Cardiac muscle cell (in vitro differentiated cells and primary cell): ENCODE measurements around the gene SEMA5B. TPM values are rescaled to one million over a fixed set of nuclear protein-coding genes. Genes with fewer than 3 reads are reported as not detected.

ENCODE experiments used
- DNase-seq, 2 donors: peaks; one replicate each; pipeline versions ENCODE4 v3.0.0 to v3.0.0-alpha.2; 2010 to 2017; ENCODE audit warnings: low read depth in 1 of 2, low spot score in 1 of 2
- H3K27ac ChIP-seq: fragments of 200-600 bp; sonication (generic); 2 replicates; pipeline ENCODE4 v1.5.1; 2016
- H3K27me3 ChIP-seq: fragments of 200-600 bp; sonication (generic); 2 replicates; pipeline ENCODE4 v1.6.0; 2016; ENCODE audit warnings: control low read depth
- H3K36me3 ChIP-seq: fragments of 200-600 bp; sonication (generic); 2 replicates; pipeline ENCODE4 v1.5.1; 2016; ENCODE audit warnings: control low read depth
- H3K4me1 ChIP-seq: fragments of 200-600 bp; sonication (generic); 2 replicates; pipeline ENCODE4 v1.8.1; 2017; ENCODE audit warnings: low read depth, mild to moderate bottlenecking, mixed run types
- H3K4me3 ChIP-seq: fragments of 200-600 bp; sonication (generic); 2 replicates; pipeline ENCODE4 v1.5.1; 2016; ENCODE audit warnings: mild to moderate bottlenecking
- H3K9me3 ChIP-seq: fragments of 200-600 bp; sonication (generic); 2 replicates; pipeline ENCODE4 v1.5.1; 2017; ENCODE audit warnings: low read depth, mild to moderate bottlenecking, control low read depth
- polyA plus RNA-seq: library from polyadenylated mRNA; unstranded; fragments of >200 nt; fragmentation: Nextera tagmentation; extraction: Ambion mirVana; gene quantifications from 2 replicates; pipeline ENCODE4 v1.2.1, GENCODE V29; 2016
- total RNA-seq: library from RNA; depleted of rRNA; stranded (reverse); fragments of >200 nt; gene quantifications from 2 replicates; pipeline ENCODE4 v1.2.3, GENCODE V29; 2016
- TF ChIP-seq, protein P1 (sequence below): IDR thresholded peaks from 2 replicates; pipeline ENCODE4 v1.5.1; 2012; ENCODE audit warnings: low read depth, mild to moderate bottlenecking, low read length

SEMA5B gene
- total and polyA plus RNA-seq, 2 experiments from 2014 or later = 2.3 to 4.4 TPM

DNA sequence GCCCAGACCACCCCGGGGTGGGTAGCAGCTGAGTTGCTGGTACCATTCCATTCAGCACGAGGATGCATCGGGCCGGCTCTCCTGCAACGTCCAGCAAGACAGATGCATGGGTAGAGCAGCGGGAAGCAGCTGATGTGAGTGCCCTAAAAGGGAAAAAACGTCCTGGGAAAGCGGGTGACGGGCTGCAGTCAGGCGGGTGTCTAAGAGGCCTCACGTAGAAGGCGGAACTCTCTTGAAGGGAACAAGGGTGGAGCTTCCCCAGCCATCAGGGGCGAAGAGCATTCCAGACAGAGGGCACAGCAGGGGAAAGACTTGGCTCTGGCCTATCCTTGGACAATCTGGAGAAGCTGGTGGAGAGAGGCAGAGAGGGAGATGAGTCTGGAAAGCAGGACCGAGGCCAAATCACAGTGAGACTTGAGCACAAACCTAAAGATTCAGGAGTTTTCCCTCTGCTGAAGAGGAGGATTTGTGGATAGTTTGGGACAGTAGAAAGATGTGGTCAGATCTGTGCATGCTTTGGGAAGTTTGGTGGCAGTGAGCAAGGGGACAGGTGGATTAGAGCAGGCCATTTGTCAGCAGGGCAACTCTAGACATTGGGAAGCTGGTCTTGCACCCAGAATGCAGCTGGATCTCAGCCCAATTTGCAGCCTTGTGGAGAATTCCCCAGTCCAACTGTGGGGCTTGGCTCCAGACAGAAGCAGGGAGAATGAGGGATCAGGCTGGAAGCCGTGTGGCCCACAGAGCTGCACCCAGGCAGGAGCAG, 70.7 kb downstream of the SEMA5B start:
- Histone ChIP-seq H3K4me1 (peaks cover 33% of the 10 kb centered on the region), H3K36me3 (no peaks in the 10 kb centered on the region), H3K9me3 (no peaks in the 10 kb centered on the region), H3K27me3 (no peaks in the 10 kb centered on the region), H3K4me3 (no peak overlapping the region), H3K27ac (no peak overlapping the region)
- TF ChIP-seq, protein P1, sequence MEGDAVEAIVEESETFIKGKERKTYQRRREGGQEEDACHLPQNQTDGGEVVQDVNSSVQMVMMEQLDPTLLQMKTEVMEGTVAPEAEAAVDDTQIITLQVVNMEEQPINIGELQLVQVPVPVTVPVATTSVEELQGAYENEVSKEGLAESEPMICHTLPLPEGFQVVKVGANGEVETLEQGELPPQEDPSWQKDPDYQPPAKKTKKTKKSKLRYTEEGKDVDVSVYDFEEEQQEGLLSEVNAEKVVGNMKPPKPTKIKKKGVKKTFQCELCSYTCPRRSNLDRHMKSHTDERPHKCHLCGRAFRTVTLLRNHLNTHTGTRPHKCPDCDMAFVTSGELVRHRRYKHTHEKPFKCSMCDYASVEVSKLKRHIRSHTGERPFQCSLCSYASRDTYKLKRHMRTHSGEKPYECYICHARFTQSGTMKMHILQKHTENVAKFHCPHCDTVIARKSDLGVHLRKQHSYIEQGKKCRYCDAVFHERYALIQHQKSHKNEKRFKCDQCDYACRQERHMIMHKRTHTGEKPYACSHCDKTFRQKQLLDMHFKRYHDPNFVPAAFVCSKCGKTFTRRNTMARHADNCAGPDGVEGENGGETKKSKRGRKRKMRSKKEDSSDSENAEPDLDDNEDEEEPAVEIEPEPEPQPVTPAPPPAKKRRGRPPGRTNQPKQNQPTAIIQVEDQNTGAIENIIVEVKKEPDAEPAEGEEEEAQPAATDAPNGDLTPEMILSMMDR = no peak
- peak in 1 of 2 donors; percentile 24 for DNase-seq

DNA sequence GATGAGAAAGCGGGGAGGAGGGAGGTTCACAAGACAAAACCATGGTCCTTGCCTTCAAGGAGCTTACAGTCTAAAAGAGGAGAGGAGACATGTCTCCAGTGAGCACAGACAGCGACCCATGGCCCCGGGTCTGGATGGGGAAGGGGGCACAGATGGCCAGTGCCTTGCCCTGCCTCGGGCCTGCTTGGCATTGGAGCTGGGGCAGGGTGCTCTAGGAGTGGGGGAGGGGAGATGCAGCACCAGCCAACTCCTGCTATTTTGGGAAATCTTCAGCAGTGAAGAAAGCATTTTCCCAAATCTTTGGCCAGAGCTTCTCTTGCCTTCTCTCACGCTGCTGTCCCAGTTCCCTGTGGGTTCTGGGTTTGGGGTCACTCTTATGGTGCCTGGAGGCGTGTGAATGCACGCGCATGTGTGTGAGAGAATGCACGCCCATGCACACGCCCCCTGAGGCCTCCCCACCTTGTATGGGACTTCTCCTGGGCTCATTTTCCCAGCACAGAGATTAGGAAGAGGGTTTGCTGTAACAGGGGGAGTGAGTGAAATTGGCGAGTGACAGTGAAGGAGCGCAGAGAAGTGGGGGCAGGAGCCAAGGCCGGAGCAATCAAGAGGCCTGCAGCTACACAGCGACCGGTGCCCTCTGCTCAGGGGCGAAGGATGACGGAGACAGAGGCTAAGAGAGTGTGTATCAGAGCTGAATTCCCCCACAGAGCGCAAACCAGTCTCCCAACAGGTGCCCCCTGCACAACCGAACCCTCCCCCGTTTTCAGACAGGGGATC, 71.5 kb downstream of the SEMA5B start:
- H3K27ac ChIP-seq = no peak overlapping the region
- no peak for DNase-seq
- H3K4me1 ChIP-seq = peaks cover 33% of the 10 kb centered on the region
- no peaks in the 10 kb centered on the region for H3K9me3 ChIP-seq
- H3K27me3 ChIP-seq = no peaks in the 10 kb centered on the region
- H3K36me3 ChIP-seq = no peaks in the 10 kb centered on the region
- TF ChIP-seq, protein P1 = no peak
- no peak overlapping the region for H3K4me3 ChIP-seq

DNA sequence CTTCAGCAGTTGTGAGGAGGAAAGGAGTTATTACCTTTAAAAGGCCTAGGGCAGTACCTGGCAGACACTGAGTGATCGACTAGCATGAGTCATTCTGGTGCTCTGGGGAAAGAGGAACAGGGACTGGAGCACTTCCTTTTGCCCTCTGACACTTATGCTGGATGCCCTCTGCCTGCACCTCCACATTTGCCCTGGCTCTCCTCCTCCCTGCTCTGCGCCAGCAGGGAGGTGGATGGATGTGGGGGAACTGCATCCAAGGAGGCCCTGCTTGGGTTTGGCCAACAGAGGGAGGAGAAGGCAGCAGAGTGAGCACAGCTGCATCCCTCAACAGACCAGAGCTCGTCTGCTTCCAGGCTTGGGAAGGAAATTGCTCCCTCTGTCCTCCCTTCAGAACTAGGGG, 75.0 kb downstream of the SEMA5B start:
- H3K9me3 ChIP-seq = no peaks in the 10 kb centered on the region
- no peak overlapping the region for H3K4me3 ChIP-seq
- peaks cover 19% of the 10 kb centered on the region for H3K4me1 ChIP-seq
- H3K36me3 ChIP-seq = no peaks in the 10 kb centered on the region
- H3K27me3 ChIP-seq = no peaks in the 10 kb centered on the region
- H3K27ac ChIP-seq = no peak overlapping the region
- peak in 1 of 2 donors; percentile 32 for DNase-seq
- TF ChIP-seq, protein P1 = peak; percentile 32

DNA sequence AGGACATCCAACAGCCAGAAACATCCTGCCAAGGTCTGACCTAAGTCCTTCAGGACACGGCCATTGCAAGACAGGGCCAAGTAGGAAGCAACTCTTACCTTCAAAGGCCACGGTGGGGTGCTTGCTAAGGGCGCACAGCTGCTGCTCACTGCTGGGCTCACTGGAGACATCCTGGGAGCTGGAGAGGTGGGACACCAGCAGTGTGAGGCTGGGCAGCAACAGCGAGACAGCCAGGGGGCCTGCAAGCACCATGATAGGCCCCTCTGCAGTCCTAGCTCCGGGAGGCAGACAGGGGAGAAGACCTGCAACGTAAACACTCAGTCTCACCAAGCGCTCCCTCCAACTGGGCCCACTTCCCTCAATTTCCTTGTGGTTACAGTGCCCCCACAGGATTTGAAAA, 79.2 kb downstream of the SEMA5B start:
- Histone ChIP-seq H3K4me3 (no peak overlapping the region), H3K4me1 (no peaks in the 10 kb centered on the region), H3K9me3 (no peaks in the 10 kb centered on the region), H3K27ac (no peak overlapping the region), H3K36me3 (no peaks in the 10 kb centered on the region), H3K27me3 (no peaks in the 10 kb centered on the region)
- TF ChIP-seq, protein P1 = peak; percentile 13
- DNase-seq = peak in 1 of 2 donors; percentile 22

DNA sequence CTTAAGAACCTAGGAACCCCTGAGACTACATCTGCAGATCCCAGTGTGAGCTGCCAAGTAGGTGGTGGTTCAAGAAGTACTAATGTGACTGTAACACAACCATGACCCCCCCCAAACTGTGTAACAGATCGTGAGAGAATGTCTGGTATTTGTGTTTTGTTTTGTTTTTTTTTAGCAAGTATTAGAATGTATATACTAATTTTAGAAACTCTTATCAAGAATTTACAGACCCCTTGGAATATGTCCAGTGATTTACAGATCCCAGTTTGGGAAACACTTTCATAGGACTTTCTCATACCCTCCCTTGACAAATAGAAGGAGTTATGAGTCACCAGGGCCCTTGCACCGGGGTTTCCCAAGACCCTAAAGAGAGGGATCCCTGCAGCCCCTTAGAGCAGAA, 79.8 kb downstream of the SEMA5B start:
- Histone ChIP-seq H3K36me3 (no peaks in the 10 kb centered on the region), H3K27me3 (no peaks in the 10 kb centered on the region), H3K9me3 (no peaks in the 10 kb centered on the region), H3K4me3 (no peak overlapping the region), H3K27ac (no peak overlapping the region), H3K4me1 (no peaks in the 10 kb centered on the region)
- peak in 1 of 2 donors; percentile 78 for DNase-seq
- TF ChIP-seq, protein P1 = no peak
